ENCODE results near the gene HOTAIR. TPM values are rescaled to one million over a fixed set of nuclear protein-coding genes. Genes with fewer than 3 reads are reported as not detected.

Gene HOTAIR
- polyA plus RNA-seq, 3 donors = not detected

- Mint-ChIP-seq H3K27me3 (ENCODE audit: low read depth in 3 of 3) (peaks cover 96 to 100% (median 98%) of the 10 kb centered on the region in 3 donors), H3K36me3 (peaks cover 0 to 15% of the 10 kb centered on the region in 2 donors), H3K27ac (no peak overlapping the region), H3K4me1 (peaks cover 17% of the 10 kb centered on the region), H3K9me3 (peaks cover 0 to 22% (median 13%) of the 10 kb centered on the region in 7 donors), H3K4me3 (peak overlapping the region in 1 of 2 donors; percentile 62)
- Histone ChIP-seq H3K79me2 (ENCODE audit: insufficient read depth, low read length) (no peaks in the 10 kb centered on the region), H3K9me3 (replicated peaks in 1 of 2; ENCODE audit: control insufficient read depth in 1 of 2, insufficient read depth in 1 of 2, low read length in 2 of 2) (peaks cover 5 to 28% of the 10 kb centered on the region in 2 donors), H3K27me3 (ENCODE audit: control insufficient read depth in 2 of 2, insufficient read depth in 2 of 2, low read length in 2 of 2) (peaks cover 97 to 100% of the 10 kb centered on the region in 2 donors), H3K9ac (ENCODE audit: insufficient read depth, low read length, poor library complexity, severe bottlenecking) (no peak overlapping the region), H3K4me2 (replicated peaks; ENCODE audit: extremely low read depth, low read length, poor library complexity, severe bottlenecking) (no peak overlapping the region), H2AFZ (ENCODE audit: insufficient read depth, low read depth, low read length, poor library complexity, severe bottlenecking) (no peak overlapping the region), H3K27ac (ENCODE audit: low read depth in 1 of 2, low read length in 2 of 2) (no peak overlapping the region), H3K4me1 (ENCODE audit: control insufficient read depth in 1 of 2, insufficient read depth in 2 of 2, low read length in 2 of 2) (peaks cover 5% of the 10 kb centered on the region in 2 donors), H3K4me3 (replicated peaks in 1 of 3; ENCODE audit: low read depth in 2 of 3, low read length in 3 of 3) (no peak overlapping the region), H4K20me1 (ENCODE audit: insufficient read depth, low read length) (no peaks in the 10 kb centered on the region), H3K36me3 (replicated peaks in 1 of 2; ENCODE audit: control insufficient read depth in 1 of 2, insufficient read depth in 2 of 2, low read length in 2 of 2) (no peaks in the 10 kb centered on the region)
- intact Hi-C loops (cut with micrococcal nuclease) = no loop called here
- 77% methylated on average over 2 of the region's 8 CpGs for WGBS (ENCODE audit: insufficient coverage)
- no peak for TF ChIP-seq CTCF (IDR thresholded peaks at IDR 0.05)
- no peak for DNase-seq
These were observed 48.5 kb upstream of the HOTAIR start for GRCh38 chr12:54022960-54023884.

- no peaks in the 10 kb centered on the region for H3K79me2 ChIP-seq (ENCODE audit: insufficient read depth, low read length)
- WGBS (ENCODE audit: insufficient coverage) = 64% methylated on average over 9 of the region's 16 CpGs
- no peak overlapping the region for H2AFZ ChIP-seq (ENCODE audit: insufficient read depth, low read depth, low read length, poor library complexity, severe bottlenecking)
- intact Hi-C loops (cut with micrococcal nuclease) = no loop called here
- H3K4me1 Mint-ChIP-seq = peaks cover 20% of the 10 kb centered on the region
- H3K27me3 Mint-ChIP-seq (ENCODE audit: low read depth in 3 of 3) = peaks cover 95 to 100% (median 98%) of the 10 kb centered on the region in 3 donors
- no peak overlapping the region for H3K27ac ChIP-seq (ENCODE audit: low read depth in 1 of 2, low read length in 2 of 2)
- no peak overlapping the region for H3K27ac Mint-ChIP-seq
- peaks cover 10 to 38% of the 10 kb centered on the region in 2 donors for H3K9me3 ChIP-seq (replicated peaks in 1 of 2; ENCODE audit: control insufficient read depth in 1 of 2, insufficient read depth in 1 of 2, low read length in 2 of 2)
- no peak for DNase-seq
- peak overlapping the region in 1 of 2 donors; percentile 69 for H3K4me3 Mint-ChIP-seq
- no peak for TF ChIP-seq CTCF (IDR thresholded peaks at IDR 0.05)
- peaks cover 14 to 16% of the 10 kb centered on the region in 2 donors for H3K4me1 ChIP-seq (ENCODE audit: control insufficient read depth in 1 of 2, insufficient read depth in 2 of 2, low read length in 2 of 2)
- H4K20me1 ChIP-seq (ENCODE audit: insufficient read depth, low read length) = no peaks in the 10 kb centered on the region
- peaks cover 0 to 7% of the 10 kb centered on the region in 2 donors for H3K36me3 Mint-ChIP-seq
- H3K36me3 ChIP-seq (replicated peaks in 1 of 2; ENCODE audit: control insufficient read depth in 1 of 2, insufficient read depth in 2 of 2, low read length in 2 of 2) = no peaks in the 10 kb centered on the region
- no peak overlapping the region for H3K4me3 ChIP-seq (replicated peaks in 1 of 3; ENCODE audit: low read depth in 2 of 3, low read length in 3 of 3)
- peaks cover 96 to 100% of the 10 kb centered on the region in 2 donors for H3K27me3 ChIP-seq (ENCODE audit: control insufficient read depth in 2 of 2, insufficient read depth in 2 of 2, low read length in 2 of 2)
- H3K4me2 ChIP-seq (replicated peaks; ENCODE audit: extremely low read depth, low read length, poor library complexity, severe bottlenecking) = no peak overlapping the region
- H3K9me3 Mint-ChIP-seq = peaks cover 0 to 27% (median 11%) of the 10 kb centered on the region in 7 donors
- H3K9ac ChIP-seq (ENCODE audit: insufficient read depth, low read length, poor library complexity, severe bottlenecking) = no peak overlapping the region
These were observed 46.8 kb upstream of the HOTAIR start for GRCh38 chr12:54021432-54022013.
